GM18867 (cell line): Measurements from ENCODE around the gene RADIL.
"Not testable (repeated sequence)": the region's sequence is repeated elsewhere in the genome, so short reads cannot be mapped to it uniquely, and the experiment has no call there.

Experiments
- ATAC-seq: cut with Tn5 transposase; IDR thresholded peaks from one replicate; pipeline ENCODE4 v1.9.1; 2021; ENCODE audit warnings: mild to moderate bottlenecking, moderate library complexity; ENCODE audit not compliant: unreplicated experiment

Gene RADIL

DNA sequence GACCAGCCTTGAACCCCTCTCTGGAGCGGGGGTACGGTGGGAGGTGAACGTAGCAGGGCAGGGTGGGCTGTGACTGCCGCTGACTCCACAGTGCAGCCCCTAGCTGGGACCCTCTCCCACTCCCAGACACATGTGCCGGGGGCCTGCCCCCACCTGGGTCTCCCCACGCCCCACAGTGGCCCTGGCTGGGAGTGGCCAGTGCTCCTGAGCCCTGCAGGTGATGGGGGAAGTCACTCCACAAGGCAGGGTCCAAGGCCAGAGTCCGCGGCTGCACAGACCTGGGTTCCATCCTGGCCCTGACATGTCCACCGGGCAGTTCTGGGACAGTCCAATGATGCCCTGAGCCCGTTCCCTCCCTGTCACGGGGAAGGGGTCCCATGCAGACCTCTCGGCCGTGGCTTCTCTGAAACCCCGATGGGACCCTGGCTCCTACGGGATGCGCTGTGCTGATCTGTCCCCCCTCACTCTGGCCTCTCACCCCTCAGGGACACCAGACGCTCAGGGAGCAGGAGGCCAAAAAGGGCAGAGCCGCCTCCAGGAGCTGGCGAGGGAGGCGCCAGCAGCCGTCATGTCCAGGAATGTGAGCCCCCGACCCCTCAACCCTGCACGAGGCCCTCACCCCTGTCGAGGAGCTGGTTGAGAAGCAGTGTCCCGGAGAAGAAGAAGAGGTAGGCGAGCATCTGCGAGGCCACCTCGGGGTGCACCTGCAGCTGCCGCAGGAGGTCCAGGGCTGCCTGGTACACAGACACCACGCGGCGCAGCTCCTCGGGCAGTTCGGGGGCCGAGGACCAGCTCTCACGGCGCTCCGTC lies 67.7 kb downstream of the RADIL start:
- ATAC-seq, result no peak

DNA sequence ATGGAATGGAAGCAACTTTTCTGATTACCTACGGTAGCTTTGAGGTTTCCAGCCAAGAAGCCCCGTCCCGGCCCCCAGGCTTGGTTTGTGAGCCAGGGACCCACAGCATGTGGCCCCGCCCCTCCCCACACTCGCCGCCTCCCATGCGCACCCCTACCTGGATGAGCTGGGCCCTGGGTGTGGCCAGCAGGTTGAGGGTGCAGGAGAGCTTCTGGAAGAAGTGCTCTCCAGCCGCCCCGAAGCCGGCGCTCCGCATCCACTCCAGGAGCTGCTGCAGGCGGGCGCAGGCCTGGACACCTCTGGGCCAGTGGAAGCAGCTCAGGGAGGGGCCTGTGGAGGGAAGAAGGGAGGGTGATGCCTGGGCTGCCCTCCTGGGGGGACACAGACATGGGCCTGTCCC lies 68.4 kb downstream of the RADIL start:
- ATAC-seq, result no peak

DNA sequence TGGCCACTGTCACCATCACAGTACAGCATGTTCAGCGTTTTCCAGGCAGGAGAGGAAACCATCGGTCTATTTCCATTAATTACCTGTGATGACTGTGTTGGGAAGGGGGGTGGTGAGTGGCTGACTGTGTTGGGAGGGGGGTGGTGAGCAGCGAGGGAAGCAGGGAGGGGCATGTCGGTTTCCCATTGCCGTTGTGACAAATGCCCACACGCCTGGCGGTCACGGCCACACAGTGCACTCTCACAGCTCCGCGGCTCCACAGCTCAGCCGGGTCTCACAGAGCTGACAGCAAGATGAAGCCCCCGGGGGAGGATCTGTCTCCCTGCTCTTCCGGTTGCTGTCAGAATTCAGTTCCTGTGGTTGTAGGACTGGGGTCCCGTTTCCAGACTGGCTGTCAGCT lies 69.1 kb downstream of the RADIL start:
- ATAC-seq, result no peak

GRCh38 chr7:4809666-4810065 lies 73.8 kb downstream of the RADIL start:
- ATAC-seq, result no peak

DNA sequence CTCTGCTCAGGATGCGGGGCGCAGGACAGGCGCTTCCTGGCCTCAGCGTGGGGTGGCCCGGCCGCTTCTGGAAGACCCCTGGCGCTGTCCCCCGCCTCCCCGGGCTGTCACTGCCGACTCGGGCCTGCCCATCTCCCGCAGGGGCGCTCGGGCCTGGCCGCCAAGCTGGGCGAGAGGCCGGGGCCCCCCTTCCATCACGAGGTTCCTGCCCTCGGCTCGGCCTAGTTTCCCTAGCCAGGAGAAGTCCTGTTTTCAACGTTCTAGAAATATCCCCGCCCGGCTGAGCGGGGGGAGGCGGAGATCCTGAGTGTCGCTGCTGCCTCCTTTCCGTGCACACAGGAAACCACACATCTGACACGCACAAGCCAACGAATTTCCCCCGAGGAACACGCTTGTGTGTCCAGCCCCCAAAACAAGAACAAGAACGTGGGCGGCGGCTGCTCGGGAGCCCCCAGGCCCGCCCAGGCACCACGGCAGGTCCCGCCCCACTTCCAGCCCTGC lies 74.4 kb downstream of the RADIL start:
- ATAC-seq, result no peak

DNA sequence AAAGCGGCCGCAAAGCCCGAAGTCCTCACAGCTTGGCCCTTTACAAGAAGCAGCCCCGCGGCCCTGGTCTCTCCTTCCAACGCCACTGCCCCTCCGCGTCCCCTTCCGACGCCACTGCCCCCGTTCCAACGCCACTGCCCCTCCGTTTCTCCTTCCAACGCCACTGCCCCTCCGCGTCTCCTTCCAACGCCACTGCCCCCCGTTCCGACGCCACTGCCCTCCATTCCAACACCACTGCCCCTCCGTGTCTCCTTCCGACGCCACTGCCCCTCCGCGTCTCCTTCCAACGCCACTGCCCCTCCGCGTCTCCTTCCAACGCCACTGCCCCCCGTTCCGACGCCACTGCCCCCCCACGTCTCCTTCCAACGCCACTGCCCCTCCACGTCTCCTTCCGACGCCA lies 75.0 kb downstream of the RADIL start:
- no peak for ATAC-seq

DNA sequence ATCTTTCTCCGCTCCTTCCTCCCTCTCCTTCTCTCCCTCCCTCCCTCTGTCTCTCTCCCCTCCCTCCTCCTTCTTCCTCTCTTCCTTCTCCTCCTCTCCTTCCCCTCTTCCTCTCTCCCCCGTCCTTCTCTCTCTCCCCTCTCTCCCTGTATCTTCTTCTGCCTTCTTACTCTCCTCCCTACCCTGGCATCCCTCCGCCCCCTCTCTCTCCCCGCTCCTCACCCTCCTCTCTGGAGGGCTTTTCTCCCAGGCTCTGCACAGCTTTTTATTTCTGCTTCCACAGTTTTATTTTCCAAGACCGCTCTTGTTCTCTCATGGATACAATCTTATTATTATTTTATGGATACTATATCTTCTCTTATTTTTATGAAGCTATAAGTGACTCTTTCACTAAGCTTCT lies 75.5 kb downstream of the RADIL start:
- no peak for ATAC-seq

GRCh38 chr7:4807598-4808016 lies 75.9 kb downstream of the RADIL start:
- no peak for ATAC-seq

GRCh38 chr7:4806983-4807597 lies 76.4 kb downstream of the RADIL start:
- no peak for ATAC-seq

DNA sequence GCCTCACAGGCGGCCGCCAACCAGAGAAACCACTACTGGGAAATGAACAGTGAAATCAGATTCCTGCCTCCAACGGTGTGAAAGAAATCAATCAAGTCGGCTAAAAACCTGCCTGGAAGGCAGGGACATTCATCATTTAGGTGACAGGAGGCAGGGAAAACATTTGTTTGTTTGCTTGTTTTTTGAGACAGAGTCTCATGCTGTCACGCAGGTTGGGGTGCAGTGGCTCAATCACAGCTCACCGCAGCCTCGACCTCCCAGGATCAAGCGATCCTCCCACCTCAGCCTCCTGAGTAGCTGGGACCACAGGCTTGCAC lies 77.6 kb downstream of the RADIL start:
- ATAC-seq, result no peak

GRCh38 chr7:4805110-4805983 lies 78.2 kb downstream of the RADIL start:
- ATAC-seq, result no peak

- ATAC-seq, result no peak
These were observed 79.9 kb downstream of the RADIL start for GRCh38 chr7:4803397-4804241.

- ATAC-seq, result not testable (repeated sequence)
These were observed 80.9 kb downstream of the RADIL start for GRCh38 chr7:4802577-4802976.

DNA sequence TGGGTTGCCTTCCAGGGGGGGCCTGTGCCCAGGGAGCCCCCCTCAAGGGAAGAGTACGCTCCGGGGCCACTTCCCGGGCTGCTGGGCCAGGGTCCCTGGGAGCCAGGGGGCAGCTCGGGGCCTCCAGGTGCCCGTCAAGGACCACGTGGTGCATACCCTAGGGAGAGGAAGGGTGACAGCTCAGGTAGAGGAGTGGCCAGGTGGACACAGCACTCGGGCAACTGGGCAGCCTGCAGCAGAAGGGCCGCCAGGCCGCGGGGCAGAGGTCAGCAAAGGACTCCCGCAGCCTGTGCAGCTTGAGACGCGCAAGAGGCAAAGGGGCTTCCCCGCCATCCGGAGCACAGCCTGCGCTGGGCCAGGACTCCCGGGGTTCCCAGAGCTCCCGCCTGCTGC lies 81.7 kb downstream of the RADIL start:
- ATAC-seq, result no peak

- ATAC-seq, result no peak
These were observed 82.3 kb downstream of the RADIL start for GRCh38 chr7:4800926-4801838.

GRCh38 chr7:4800487-4800886 lies 83.0 kb downstream of the RADIL start:
- no peak for ATAC-seq

GRCh38 chr7:4799508-4800268 lies 83.8 kb downstream of the RADIL start:
- ATAC-seq, result no peak

DNA sequence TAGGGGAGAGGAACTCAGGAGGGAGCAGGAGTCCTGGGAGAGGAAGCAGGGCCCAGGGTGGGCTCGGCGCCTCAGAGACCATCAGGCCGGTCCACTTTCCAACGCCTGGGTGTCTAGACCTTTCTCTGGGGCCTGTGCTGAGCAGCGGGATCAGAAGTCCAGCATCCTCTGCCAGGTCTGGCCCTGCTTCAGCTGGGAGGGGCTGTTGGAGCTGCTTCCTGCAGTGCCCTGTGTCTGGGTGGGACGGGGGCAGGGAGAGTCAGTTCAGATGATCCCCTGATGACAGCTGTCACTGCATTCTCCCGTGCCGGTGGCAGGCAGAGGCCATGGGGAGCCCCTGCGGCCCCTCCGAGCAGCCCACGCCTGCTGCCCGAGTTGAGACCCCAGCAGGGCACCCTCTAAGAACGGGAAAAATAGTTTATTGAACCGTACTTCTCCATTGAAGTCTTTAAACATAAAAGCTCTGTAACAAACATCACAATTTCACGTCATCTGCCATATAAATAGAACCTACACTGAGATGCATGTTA lies 84.7 kb downstream of the RADIL start:
- ATAC-seq, result no peak
